NAMALWA (cell line): ENCODE data around the gene IRF2BP2.
A peak's percentile ranks its signal among the peaks of the same experiment; 100 is the strongest.

Experiments used
- DNase-seq: peaks from one replicate; pipeline ENCODE4 v3.0.0-alpha.2; 2015; ENCODE audit warnings: low spot score

The IRF2BP2 gene

DNA sequence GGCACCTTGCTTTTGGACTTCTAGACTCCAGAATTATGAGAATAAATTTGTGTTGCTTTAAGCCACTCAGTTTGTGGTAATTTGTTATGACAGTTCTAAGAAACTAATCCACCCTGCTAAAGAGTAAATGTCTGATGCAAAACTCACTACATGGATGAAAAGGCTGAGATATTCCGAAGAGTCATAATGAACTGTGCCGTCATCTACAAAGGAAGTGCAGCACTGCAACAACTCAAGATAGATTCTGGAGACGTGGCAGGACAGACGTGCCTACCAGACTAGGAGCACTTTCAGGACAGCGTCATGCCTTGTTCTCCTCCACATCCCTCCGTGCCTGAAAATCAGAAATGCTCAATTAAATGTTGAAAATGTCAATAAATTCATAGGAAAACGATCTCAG is 24.4 kb upstream of the IRF2BP2 start:
- no peak for DNase-seq

GRCh38 chr1:234633246-234634003 is 23.4 kb upstream of the IRF2BP2 start:
- DNase-seq, result no peak

GRCh38 chr1:234632225-234632624 is 22.2 kb upstream of the IRF2BP2 start:
- DNase-seq, result no peak

GRCh38 chr1:234631721-234632125 is 21.7 kb upstream of the IRF2BP2 start:
- DNase-seq, result no peak

DNA sequence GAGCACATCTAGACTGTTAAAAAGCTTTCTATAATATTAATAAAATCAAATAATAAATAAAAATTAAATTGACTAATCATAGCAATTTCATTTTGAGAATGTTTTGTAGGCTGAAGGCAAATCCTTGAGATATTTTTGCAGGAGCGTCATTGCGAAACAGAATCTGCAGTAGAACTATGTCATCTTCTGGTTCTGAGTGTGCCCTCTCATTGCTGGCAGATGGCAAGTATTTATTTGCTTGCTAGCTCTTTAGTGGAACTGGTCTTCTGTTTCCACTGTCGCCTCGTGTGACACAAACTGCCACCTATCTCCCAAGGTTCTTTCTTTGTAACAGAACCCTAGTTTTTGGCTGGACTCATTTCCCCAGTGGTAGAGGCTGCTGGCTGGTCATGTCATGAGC is 19.0 kb upstream of the IRF2BP2 start:
- no peak for DNase-seq

GRCh38 chr1:234628089-234628488 is 18.1 kb upstream of the IRF2BP2 start:
- DNase-seq, result no peak

DNA sequence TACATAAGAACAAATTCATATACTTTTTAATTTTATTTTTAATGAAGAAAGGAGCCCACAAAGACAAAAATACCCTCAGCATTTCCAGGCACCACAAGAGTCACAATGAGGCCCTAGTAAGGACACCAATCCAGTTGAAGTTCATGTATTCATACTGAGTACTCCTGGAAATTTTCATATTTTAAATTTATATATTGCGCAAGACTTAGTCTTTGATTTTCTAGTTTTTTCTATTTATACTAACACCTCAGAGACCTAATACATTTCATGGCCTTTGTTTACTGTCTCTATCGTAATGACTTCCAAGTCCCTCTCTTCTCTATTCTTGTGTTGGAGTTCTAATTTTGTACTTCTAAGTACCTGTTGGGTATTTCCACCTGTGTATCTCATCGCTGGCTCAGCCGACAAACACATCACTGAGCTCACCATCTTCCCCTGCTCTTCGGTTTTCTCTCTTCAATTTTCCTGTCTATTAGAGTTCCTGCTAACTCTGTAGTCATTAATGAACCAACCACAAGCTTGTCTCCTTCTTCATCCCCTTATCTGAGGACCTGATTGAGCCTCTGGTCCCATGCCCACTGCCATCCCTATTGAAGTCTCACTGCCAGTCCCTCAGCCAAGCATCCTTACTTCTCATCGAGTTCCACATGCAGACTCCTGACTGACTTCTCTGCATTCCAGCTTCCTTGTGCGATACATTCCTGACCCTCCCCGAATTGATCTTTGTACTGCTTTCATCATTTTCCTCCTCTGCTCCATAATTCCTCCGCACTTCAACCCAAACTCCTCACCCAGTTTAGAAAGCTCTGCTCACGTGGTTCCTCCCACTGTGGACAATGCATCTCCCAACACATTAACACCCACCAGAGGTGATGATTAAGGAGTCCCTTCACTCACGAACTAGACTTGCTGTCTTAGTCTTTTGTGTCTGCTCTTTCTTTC is 17.3 kb upstream of the IRF2BP2 start:
- DNase-seq, result no peak

DNA sequence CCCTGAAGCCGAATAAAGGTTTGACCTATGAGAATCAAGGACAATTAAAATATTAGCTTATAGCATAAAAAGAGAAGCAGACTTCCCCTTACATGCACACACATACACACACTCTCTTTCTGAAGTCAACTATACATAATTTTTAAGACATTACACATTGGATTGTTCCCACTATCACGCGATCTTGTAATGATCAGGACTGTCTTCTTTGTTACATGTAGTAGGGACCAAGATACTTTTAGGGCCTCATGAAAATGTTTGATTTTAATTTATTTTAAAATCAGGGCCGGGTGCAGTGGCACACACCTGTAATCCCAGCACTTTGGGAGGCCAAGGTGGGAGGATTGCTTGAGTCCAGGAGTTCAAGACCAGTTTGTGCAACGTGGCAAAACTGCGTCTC is 16.4 kb upstream of the IRF2BP2 start:
- no peak for DNase-seq

- DNase-seq, result no peak
These were observed 14.7 kb upstream of the IRF2BP2 start for GRCh38 chr1:234624724-234625117.

DNA sequence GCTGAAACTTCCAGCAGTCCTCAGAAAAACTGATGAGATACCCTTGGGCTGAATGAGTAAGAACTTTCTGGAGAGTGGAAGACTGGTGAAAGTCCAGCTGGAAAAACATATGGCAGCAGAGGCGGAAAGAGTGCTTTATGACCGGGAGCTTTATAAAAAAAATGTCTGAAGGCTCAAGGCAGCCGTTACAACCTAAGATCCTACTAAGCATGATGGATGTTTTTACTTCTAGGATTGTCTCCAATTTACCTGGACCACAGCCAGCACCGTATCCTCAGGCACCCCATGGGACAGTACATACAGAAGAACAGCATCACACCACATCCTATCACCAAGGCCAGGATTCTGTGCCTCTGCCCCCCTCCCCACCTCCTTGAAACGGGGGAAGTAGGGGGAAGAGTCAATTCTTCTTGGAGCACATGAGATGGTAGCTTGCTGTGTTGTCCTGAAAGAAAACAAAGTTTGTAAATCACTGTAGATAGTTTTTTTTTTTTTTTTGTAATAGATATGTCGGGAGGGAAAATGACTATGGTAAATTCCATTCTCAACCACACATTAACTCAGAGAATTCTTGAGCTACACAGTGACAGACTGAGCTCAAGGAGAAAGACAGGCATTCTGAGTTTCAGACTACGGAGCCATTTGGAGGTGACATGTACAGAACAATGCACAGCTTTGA is 11.8 kb upstream of the IRF2BP2 start:
- DNase-seq, result no peak

DNA sequence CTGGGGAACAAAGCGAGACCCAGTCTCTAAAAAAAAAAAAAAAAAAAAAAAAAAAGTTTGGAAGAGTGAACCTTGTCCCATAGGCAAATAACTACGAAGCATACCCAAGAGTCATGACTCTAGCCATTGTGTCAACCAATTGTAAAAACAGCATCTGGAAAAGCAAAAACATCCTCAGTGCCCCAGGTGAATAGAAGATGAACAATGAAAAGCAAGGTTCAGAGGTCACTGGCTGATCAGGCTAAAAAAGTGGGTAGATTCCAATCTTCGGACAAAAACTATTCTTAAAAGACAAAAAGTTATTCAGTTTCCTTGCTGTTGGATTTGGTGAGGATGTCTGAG is 11.1 kb upstream of the IRF2BP2 start:
- DNase-seq, result no peak

- no peak for DNase-seq
These were observed 10.5 kb upstream of the IRF2BP2 start for GRCh38 chr1:234620272-234621126.

GRCh38 chr1:234619794-234620247 is 9.8 kb upstream of the IRF2BP2 start:
- no peak for DNase-seq

DNA sequence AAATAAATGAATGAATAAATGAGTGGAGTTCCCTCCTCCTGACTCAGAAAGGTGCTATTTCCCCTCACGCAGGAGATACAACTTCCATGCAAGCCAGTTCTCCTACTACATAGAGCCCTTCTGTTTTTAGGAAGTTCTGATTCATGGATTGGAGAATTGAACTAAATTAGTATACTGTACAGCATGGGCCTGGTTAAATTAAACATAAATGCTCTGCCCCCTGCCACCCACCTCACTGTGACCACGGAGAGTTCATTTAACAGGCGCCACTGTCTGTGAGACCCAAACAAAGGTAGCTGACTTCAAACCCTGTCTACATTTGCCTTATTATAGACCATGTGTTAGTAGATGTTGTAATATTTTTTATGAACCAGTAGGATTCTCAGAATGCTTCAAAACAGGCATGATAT is 9.1 kb upstream of the IRF2BP2 start:
- DNase-seq, result no peak

DNA sequence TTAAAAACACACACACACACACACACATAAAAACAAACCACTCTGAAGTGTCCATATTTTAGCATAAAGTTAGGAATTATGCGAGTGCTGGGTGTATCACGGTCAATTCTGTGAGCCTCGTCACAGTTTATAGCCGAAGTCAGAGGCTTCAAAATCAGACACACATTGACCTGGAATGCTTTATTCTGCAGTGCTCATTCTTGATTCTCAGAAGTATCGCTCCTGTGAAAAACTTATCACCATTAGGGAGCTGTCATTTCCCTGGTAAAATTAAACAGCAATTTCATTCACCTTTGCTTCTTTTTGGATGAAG is 8.7 kb upstream of the IRF2BP2 start:
- DNase-seq, result no peak

GRCh38 chr1:234617986-234618736 is 8.2 kb upstream of the IRF2BP2 start:
- DNase-seq, result no peak

DNA sequence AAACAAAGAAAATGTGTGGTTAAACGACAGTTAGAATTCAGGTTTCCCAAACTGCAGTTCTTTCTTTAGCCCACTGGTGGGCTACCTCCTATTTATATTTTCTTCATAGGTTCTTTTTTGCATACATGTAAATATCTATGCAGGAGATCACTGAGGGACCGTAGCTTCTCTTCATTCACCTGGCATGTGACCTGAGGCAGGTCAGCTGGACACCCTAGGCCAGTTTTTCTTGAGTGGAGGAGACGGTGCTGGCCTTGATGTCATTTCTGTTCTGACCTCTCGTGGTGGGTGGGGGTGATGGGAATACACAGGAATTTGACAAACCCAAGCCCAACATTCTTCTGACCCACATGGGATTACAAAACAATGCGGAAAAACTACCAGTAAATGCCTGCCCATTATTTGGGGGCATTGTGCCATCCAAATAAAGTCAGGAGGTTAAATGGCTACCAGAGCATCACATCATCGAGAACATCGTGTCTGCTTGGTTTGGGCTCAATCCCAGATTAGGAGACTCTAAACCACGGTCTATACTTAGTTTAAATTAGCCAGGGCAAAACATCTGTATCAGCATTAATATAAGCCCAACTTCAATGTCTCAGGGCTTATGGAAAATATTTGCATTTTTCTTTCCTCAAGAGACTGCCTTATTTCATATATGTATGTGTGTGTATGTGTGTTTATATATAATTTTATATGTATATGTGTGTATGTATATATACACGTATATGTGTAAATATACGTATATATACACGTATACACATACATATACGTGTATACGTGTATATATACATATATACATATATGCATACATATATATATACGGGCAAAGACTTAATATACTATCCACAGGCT is 7.4 kb upstream of the IRF2BP2 start:
- peak; percentile 41 for DNase-seq

- peak; percentile 7 for DNase-seq
These were observed 6.7 kb upstream of the IRF2BP2 start for GRCh38 chr1:234616644-234617043.

- DNase-seq, result peak; percentile 7
These were observed 4.1 kb upstream of the IRF2BP2 start for GRCh38 chr1:234614081-234614489.
